PC-3 (cell line): Measurements from ENCODE around the gene EGFL8. TPM values are rescaled to one million over a fixed set of nuclear protein-coding genes. Genes with fewer than 3 reads are reported as not detected.

Experiments
- ATAC-seq: fragments of 200-7000 bp; cut with Tn5 transposase; 2 replicates; pipeline ENCODE4 v1.9.1; 2020; ENCODE audit warnings: mild to moderate bottlenecking, moderate library complexity
- BruUV-seq: library from RNA; stranded (reverse); fragments of 400-500 nt; replicated peaks from 2 replicates; lab custom pipeline; 2021; lab: Mats Ljungman, UMichigan
- CTCF ChIA-PET: fragments of 300-600 bp; sonication (Branson Sonifier 250); formaldehyde crosslinking; loops from one replicate; lab custom pipeline; 2022; ENCODE audit warnings: antibody characterized with exemption; lab: Charles Lee
- POLR2A ChIA-PET: fragments of 300-600 bp; sonication (Branson Sonifier 250); formaldehyde crosslinking; loops from one replicate; lab custom pipeline; 2022; ENCODE audit warnings: antibody characterized with exemption; ENCODE audit not compliant: unreplicated experiment; lab: Charles Lee
- DNase-seq: peaks from one replicate; pipeline ENCODE4 v3.0.0-alpha.2; 2015
- H2AFZ ChIP-seq: fragments of 300-600 bp; sonication (generic); 2 replicates; pipeline ENCODE4 v1.6.0; 2016; ENCODE audit warnings: antibody characterized with exemption, low read length
- H3F3A ChIP-seq: fragments of 300-600 bp; sonication (generic); one replicate; pipeline ENCODE4 v1.6.0; 2017; ENCODE audit warnings: antibody characterized with exemption, low read length, control low read depth, mild to moderate bottlenecking; ENCODE audit not compliant: unreplicated experiment
- H3K27ac ChIP-seq: fragments of 300-600 bp; sonication (generic); 2 replicates; pipeline ENCODE4 v1.5.1; 2016; ENCODE audit warnings: mild to moderate bottlenecking, low read length
- H3K27me3 ChIP-seq: fragments of 300-600 bp; sonication (generic); 2 replicates; pipeline ENCODE4 v1.6.1; 2016; ENCODE audit warnings: low read length, mixed read lengths
- H3K36me3 ChIP-seq: fragments of 300-600 bp; sonication (generic); 2 replicates; pipeline ENCODE4 v1.6.1; 2016; ENCODE audit warnings: low read depth, mixed run types, low read length, mixed read lengths
- H3K4me1 ChIP-seq: fragments of 300-600 bp; sonication (generic); 2 replicates; pipeline ENCODE4 v1.5.1; 2016; ENCODE audit warnings: low read length; ENCODE audit not compliant: insufficient read depth
- H3K4me2 ChIP-seq: fragments of 300-600 bp; sonication (generic); 2 replicates; pipeline ENCODE4 v1.6.0; 2016; ENCODE audit warnings: low read length
- H3K4me3 ChIP-seq: fragments of 300-600 bp; sonication (generic); 2 replicates; pipeline ENCODE4 v1.5.1; 2016; ENCODE audit warnings: mild to moderate bottlenecking, low read length, mixed read lengths
- H3K79me2 ChIP-seq: fragments of 300-600 bp; sonication (generic); 2 replicates; pipeline ENCODE4 v1.6.1; 2017; ENCODE audit warnings: low read length, mixed read lengths
- H3K9ac ChIP-seq: fragments of 300-600 bp; sonication (generic); 2 replicates; pipeline ENCODE4 v1.6.0; 2016; ENCODE audit warnings: mild to moderate bottlenecking, low read length
- H3K9me2 ChIP-seq: fragments of 300-600 bp; sonication (generic); replicated peaks from 2 replicates; pipeline ENCODE4 v1.6.1; 2016; ENCODE audit warnings: mixed run types, low read length, mixed read lengths
- H3K9me3 ChIP-seq: fragments of 300-600 bp; sonication (generic); 2 replicates; pipeline ENCODE4 v1.6.1; 2016; ENCODE audit warnings: low read length, mixed read lengths
- H4K20me1 ChIP-seq: fragments of 300-600 bp; sonication (generic); 2 replicates; pipeline ENCODE4 v1.6.1; 2016; ENCODE audit warnings: low read length, mixed read lengths
- EZH2 ChIP-seq: fragments of 300-600 bp; sonication (generic); IDR thresholded peaks from one replicate; pipeline ENCODE4 v1.6.1; 2017; ENCODE audit warnings: antibody characterized with exemption, mild to moderate bottlenecking, low read length; ENCODE audit not compliant: unreplicated experiment
- EZH2phosphoT487 ChIP-seq: fragments of 300-600 bp; sonication (generic); IDR thresholded peaks from 2 replicates; pipeline ENCODE4 v1.6.1; 2018; ENCODE audit warnings: mild to moderate bottlenecking, antibody characterized with exemption, low read length, borderline replicate concordance
- intact Hi-C: fragments of 100-400 bp; cut with micrococcal nuclease; formaldehyde crosslinking; loops from 2 replicates; pipeline ENCODE4 v1.9.0; 2023
- total RNA-seq: library from RNA; depleted of rRNA; stranded (reverse); fragments of >200 nt; gene quantifications from 2 replicates; pipeline ENCODE4 v1.2.3, GENCODE V29; 2014
- TF ChIP-seq, protein P1 (sequence below): fragments of 300-600 bp; sonication (generic); conservative IDR thresholded peaks from 2 replicates; pipeline ENCODE4 v1.5.1; 2017; ENCODE audit warnings: antibody characterized with exemption, low read depth, mild to moderate bottlenecking, low read length

EGFL8 gene
- total RNA-seq, 1 experiment from 2014 or later, result 7.9 TPM

- TSS peak; percentile 21 for BruUV-seq
- Histone ChIP-seq H3K27ac (no peak overlapping the region), H2AFZ (peak overlapping the region; percentile 95)
Measured at GRCh38 chr6:32175322-32175710, 10.9 kb downstream of the EGFL8 start.

DNA sequence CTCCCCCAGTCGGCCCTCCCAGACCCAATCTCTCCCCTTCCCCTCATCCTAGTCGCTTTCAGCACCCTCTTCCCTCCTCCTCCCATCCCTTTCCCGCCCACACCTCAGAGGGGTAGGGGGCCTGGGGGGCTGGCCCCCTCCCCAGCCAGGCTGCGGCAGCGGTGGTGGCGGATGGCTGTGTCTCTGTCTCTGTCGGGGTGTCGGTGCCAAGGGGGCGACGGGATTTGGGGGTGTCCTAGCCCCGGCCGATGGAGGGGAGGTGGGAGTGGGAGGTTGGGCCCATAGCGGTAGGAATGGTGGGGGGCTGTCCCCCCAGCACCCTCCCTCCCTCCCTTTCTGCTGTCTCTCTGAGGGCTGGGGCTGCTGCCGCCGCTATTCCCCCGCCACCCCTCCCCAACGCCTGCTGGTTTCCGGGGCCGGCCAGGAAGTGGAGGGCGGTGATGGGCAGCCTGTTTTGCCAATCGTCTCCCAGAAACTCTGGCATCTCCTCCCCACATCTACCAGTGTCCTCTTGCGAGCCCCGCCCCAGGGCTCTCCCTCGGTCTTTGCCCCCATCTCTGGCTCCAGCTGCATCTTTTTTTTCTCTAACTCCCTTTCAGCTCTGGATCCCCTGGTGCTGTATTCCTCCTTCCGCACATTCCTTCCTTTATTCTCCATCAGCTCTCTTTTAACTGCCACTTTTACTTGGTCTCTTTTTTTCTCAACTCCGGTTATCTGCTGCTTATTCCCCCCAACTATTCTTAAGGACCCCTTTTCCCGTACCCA lies 11.5 kb downstream of the EGFL8 start, which contains the start of gene AGPAT1:
AGPAT1 (minus strand) TSS at position 374 of the 765 bp plus-strand sequence. CDS start 4,588 bp downstream, outside the sequence.
- no peaks in the 10 kb centered on the region for H3K27me3 ChIP-seq
- peak within 1 kb of the TSS; percentile 83 for H3K27ac ChIP-seq
- peak within 1 kb of the TSS; percentile 94 for H3K4me3 ChIP-seq
- CTCF ChIA-PET, result no interaction called here
- peak within 1 kb of the TSS; percentile 95 for H2AFZ ChIP-seq
- BruUV-seq, result no TSS peak
- H3K79me2 ChIP-seq, result peaks cover 33% of the 10 kb centered on the region
- H3K36me3 ChIP-seq, result peaks cover 3% of the 10 kb centered on the region
- DNase-seq (peak; percentile 94), ATAC-seq (peak; percentile 60)
- H3F3A ChIP-seq, result no peaks in the 10 kb centered on the region
- POLR2A ChIA-PET, result interaction anchor here (0.5 to 0.6 kb wide), 2 partner anchors 14 to 37 kb away, joined by 3 to 5 read pairs; partner anchors contain the start of gene PBX2
- H3K4me1 ChIP-seq, result peaks cover 33% of the 10 kb centered on the region
- peak within 1 kb of the TSS; percentile 93 for H3K4me2 ChIP-seq
- H3K9ac ChIP-seq, result peak within 1 kb of the TSS; percentile 90
- no peaks in the 10 kb centered on the region for H4K20me1 ChIP-seq
- TF ChIP-seq EZH2phosphoT487 (no peak), EZH2 (no peak)
- TF ChIP-seq, protein P1, sequence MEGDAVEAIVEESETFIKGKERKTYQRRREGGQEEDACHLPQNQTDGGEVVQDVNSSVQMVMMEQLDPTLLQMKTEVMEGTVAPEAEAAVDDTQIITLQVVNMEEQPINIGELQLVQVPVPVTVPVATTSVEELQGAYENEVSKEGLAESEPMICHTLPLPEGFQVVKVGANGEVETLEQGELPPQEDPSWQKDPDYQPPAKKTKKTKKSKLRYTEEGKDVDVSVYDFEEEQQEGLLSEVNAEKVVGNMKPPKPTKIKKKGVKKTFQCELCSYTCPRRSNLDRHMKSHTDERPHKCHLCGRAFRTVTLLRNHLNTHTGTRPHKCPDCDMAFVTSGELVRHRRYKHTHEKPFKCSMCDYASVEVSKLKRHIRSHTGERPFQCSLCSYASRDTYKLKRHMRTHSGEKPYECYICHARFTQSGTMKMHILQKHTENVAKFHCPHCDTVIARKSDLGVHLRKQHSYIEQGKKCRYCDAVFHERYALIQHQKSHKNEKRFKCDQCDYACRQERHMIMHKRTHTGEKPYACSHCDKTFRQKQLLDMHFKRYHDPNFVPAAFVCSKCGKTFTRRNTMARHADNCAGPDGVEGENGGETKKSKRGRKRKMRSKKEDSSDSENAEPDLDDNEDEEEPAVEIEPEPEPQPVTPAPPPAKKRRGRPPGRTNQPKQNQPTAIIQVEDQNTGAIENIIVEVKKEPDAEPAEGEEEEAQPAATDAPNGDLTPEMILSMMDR, result no peak
- no peaks in the 10 kb centered on the region for H3K9me3 ChIP-seq
- intact Hi-C loops, result loop anchor here (1.0 to 5.0 kb wide), 2 partner anchors 22 to 219 kb away; partner anchors contain the start of genes NELFE, PPT2 and SKIC2
- no peaks in the 10 kb centered on the region for H3K9me2 ChIP-seq

More at GRCh38 chr6:32175322-32175710, 10.9 kb downstream of the EGFL8 start:
- peak overlapping the region; percentile 90 for H3K9ac ChIP-seq
- peaks cover 33% of the 10 kb centered on the region for H3K79me2 ChIP-seq
- peak overlapping the region; percentile 93 for H3K4me2 ChIP-seq
- no peak for TF ChIP-seq EZH2
- TF ChIP-seq, protein P1, result no peak
- no peak for TF ChIP-seq EZH2phosphoT487
- ChIA-PET POLR2A (no interaction called here), CTCF (no interaction called here)
- ATAC-seq (no peak), DNase-seq (no peak)
- H3K9me3 ChIP-seq, result no peaks in the 10 kb centered on the region
- H3K4me3 ChIP-seq, result peak overlapping the region; percentile 94
- H3K27me3 ChIP-seq, result no peaks in the 10 kb centered on the region
- H3K9me2 ChIP-seq, result no peaks in the 10 kb centered on the region
- no peaks in the 10 kb centered on the region for H4K20me1 ChIP-seq
- intact Hi-C loops, result loop anchor here (5.0 kb wide), 1 partner anchor 218 kb away; the partner anchor contains the start of genes NELFE and SKIC2
- H3K36me3 ChIP-seq, result 0 out of 2 replicates have a peak, but pooled peaks cover under 1% of the 10 kb centered on the region
- no peaks in the 10 kb centered on the region for H3F3A ChIP-seq
- H3K4me1 ChIP-seq, result peaks cover 33% of the 10 kb centered on the region
